Measurements from ENCODE around the gene TRAK2.

GRCh38 chr2:201342923-201343322 is 108.3 kb downstream of the TRAK2 start:
- TF ChIP-seq POLR2AphosphoS5 (IDR thresholded peaks at IDR 0.05; ENCODE audit: insufficient read depth, low read depth, low read length) (no peak), CTCF (IDR thresholded peaks at IDR 0.05; ENCODE audit: extremely low read depth in 1 of 2, insufficient read depth in 1 of 2, low read depth in 1 of 2, low read length in 2 of 2) (no peak), FOS (IDR thresholded peaks at IDR 0.05; ENCODE audit: borderline replicate concordance, insufficient read depth, low read length) (no peak), POLR2A (IDR thresholded peaks at IDR 0.05; ENCODE audit: low read depth, low read length) (no peak), EZH2 (IDR thresholded peaks at IDR 0.05; ENCODE audit: borderline replicate concordance, low read depth, low read length, severe bottlenecking) (no peak)

Data from endothelial cell of umbilical vein (primary cell).